ENCODE results near the gene CIDEB.
A peak's percentile ranks its signal among the peaks of the same experiment; 100 is the strongest.
"Not testable (repeated sequence)": the region's sequence is repeated elsewhere in the genome, so short reads cannot be mapped to it uniquely, and the experiment has no call there.

CIDEB gene

GRCh38 chr14:24338843-24339242 lies 31.1 kb upstream of the CIDEB start:
- H3K27ac Mint-ChIP-seq, result no peak overlapping the region

GRCh38 chr14:24337824-24338175 lies 30.0 kb upstream of the CIDEB start:
- Mint-ChIP-seq H3K27me3 (peaks cover 27% of the 10 kb centered on the region), H3K9me3 (no peaks in the 10 kb centered on the region), H3K27ac (no peak overlapping the region), H3K36me3 (ENCODE audit: low read depth) (peaks cover 6% of the 10 kb centered on the region), H3K4me3 (no peak overlapping the region), H3K4me1 (ENCODE audit: low read depth) (peaks cover 46% of the 10 kb centered on the region)

More at GRCh38 chr14:24338843-24339242, 31.1 kb upstream of the CIDEB start:
- H3K9me3 Mint-ChIP-seq, result no peaks in the 10 kb centered on the region
- H3K36me3 Mint-ChIP-seq (ENCODE audit: low read depth), result peaks cover 6% of the 10 kb centered on the region
- H3K4me1 Mint-ChIP-seq (ENCODE audit: low read depth), result peaks cover 35% of the 10 kb centered on the region
- H3K27me3 Mint-ChIP-seq, result peaks cover 24% of the 10 kb centered on the region
- peak overlapping the region; percentile 87 for H3K4me3 Mint-ChIP-seq

- Mint-ChIP-seq H3K27ac (no peak overlapping the region), H3K4me3 (no peak overlapping the region), H3K36me3 (ENCODE audit: low read depth) (peaks cover 6% of the 10 kb centered on the region), H3K4me1 (ENCODE audit: low read depth) (peaks cover 51% of the 10 kb centered on the region), H3K9me3 (no peaks in the 10 kb centered on the region), H3K27me3 (peaks cover 28% of the 10 kb centered on the region)
Measured at GRCh38 chr14:24337144-24337823, 29.5 kb upstream of the CIDEB start.

- no peak overlapping the region for H3K27ac Mint-ChIP-seq
- H3K4me1 Mint-ChIP-seq (ENCODE audit: low read depth), result peaks cover 61% of the 10 kb centered on the region
- H3K4me3 Mint-ChIP-seq, result peak overlapping the region; percentile 51
- no peaks in the 10 kb centered on the region for H3K9me3 Mint-ChIP-seq
- H3K36me3 Mint-ChIP-seq (ENCODE audit: low read depth), result peaks cover 6% of the 10 kb centered on the region
- H3K27me3 Mint-ChIP-seq, result peaks cover 27% of the 10 kb centered on the region
Measured at GRCh38 chr14:24335461-24336171, 27.8 kb upstream of the CIDEB start.

- Mint-ChIP-seq H3K4me3 (peak within 1 kb of the TSS; percentile 63), H3K4me1 (ENCODE audit: low read depth) (peaks cover 65% of the 10 kb centered on the region), H3K27me3 (peaks cover 31% of the 10 kb centered on the region), H3K27ac (no peak within 1 kb of the TSS), H3K36me3 (ENCODE audit: low read depth) (peaks cover 6% of the 10 kb centered on the region), H3K9me3 (no peaks in the 10 kb centered on the region)
Measured at GRCh38 chr14:24334431-24335291, 26.9 kb upstream of the CIDEB start, which contains the start of gene ADCY4. TSS of gene ADCY4 (minus strand) at chr14:24335071. CDS start at chr14:24334652, 419 bp downstream.

- no peaks in the 10 kb centered on the region for H3K9me3 Mint-ChIP-seq
- H3K4me1 Mint-ChIP-seq (ENCODE audit: low read depth), result peaks cover 64% of the 10 kb centered on the region
- H3K4me3 Mint-ChIP-seq, result peak overlapping the region; percentile 80
- peak overlapping the region; percentile 12 for H3K27ac Mint-ChIP-seq
- H3K27me3 Mint-ChIP-seq, result peaks cover 31% of the 10 kb centered on the region
- H3K36me3 Mint-ChIP-seq (ENCODE audit: low read depth), result peaks cover 6% of the 10 kb centered on the region
Measured at GRCh38 chr14:24332268-24332993, 24.7 kb upstream of the CIDEB start.

- H3K4me3 Mint-ChIP-seq, result peak overlapping the region; percentile 80
- H3K9me3 Mint-ChIP-seq, result no peaks in the 10 kb centered on the region
- H3K27me3 Mint-ChIP-seq, result peaks cover 31% of the 10 kb centered on the region
- H3K4me1 Mint-ChIP-seq (ENCODE audit: low read depth), result peaks cover 69% of the 10 kb centered on the region
- peaks cover 6% of the 10 kb centered on the region for H3K36me3 Mint-ChIP-seq (ENCODE audit: low read depth)
- H3K27ac Mint-ChIP-seq, result peak overlapping the region; percentile 12
Measured at GRCh38 chr14:24331731-24332267, 24.0 kb upstream of the CIDEB start.

- peaks cover 69% of the 10 kb centered on the region for H3K4me1 Mint-ChIP-seq (ENCODE audit: low read depth)
- H3K27ac Mint-ChIP-seq, result no peak overlapping the region
- peaks cover 31% of the 10 kb centered on the region for H3K27me3 Mint-ChIP-seq
- H3K36me3 Mint-ChIP-seq (ENCODE audit: low read depth), result peaks cover 2% of the 10 kb centered on the region
- H3K4me3 Mint-ChIP-seq, result no peak overlapping the region
- H3K9me3 Mint-ChIP-seq, result no peaks in the 10 kb centered on the region
Measured at GRCh38 chr14:24330973-24331674, 23.3 kb upstream of the CIDEB start.

GRCh38 chr14:24329736-24330135 lies 22.0 kb upstream of the CIDEB start:
- H3K4me3 Mint-ChIP-seq, result peak overlapping the region; percentile 8
- no peaks in the 10 kb centered on the region for H3K9me3 Mint-ChIP-seq
- H3K27ac Mint-ChIP-seq, result no peak overlapping the region
- no peaks in the 10 kb centered on the region for H3K36me3 Mint-ChIP-seq (ENCODE audit: low read depth)
- H3K27me3 Mint-ChIP-seq, result peaks cover 24% of the 10 kb centered on the region
- H3K4me1 Mint-ChIP-seq (ENCODE audit: low read depth), result peaks cover 61% of the 10 kb centered on the region

GRCh38 chr14:24329073-24329663 lies 21.4 kb upstream of the CIDEB start:
- Mint-ChIP-seq H3K27me3 (peaks cover 22% of the 10 kb centered on the region), H3K4me3 (no peak overlapping the region), H3K27ac (peak overlapping the region; percentile 36), H3K36me3 (ENCODE audit: low read depth) (no peaks in the 10 kb centered on the region), H3K4me1 (ENCODE audit: low read depth) (peaks cover 58% of the 10 kb centered on the region), H3K9me3 (no peaks in the 10 kb centered on the region)

- H3K27me3 Mint-ChIP-seq, result peaks cover 14% of the 10 kb centered on the region
- H3K4me3 Mint-ChIP-seq, result not testable (repeated sequence)
Measured at GRCh38 chr14:24327914-24328313, 20.1 kb upstream of the CIDEB start.

GRCh38 chr14:24327303-24327702 lies 19.5 kb upstream of the CIDEB start:
- Mint-ChIP-seq H3K27ac (no peak overlapping the region), H3K36me3 (ENCODE audit: low read depth) (no peaks in the 10 kb centered on the region), H3K4me1 (ENCODE audit: low read depth) (peaks cover 39% of the 10 kb centered on the region), H3K27me3 (peaks cover 10% of the 10 kb centered on the region), H3K4me3 (no peak overlapping the region), H3K9me3 (no peaks in the 10 kb centered on the region)

More at GRCh38 chr14:24327914-24328313, 20.1 kb upstream of the CIDEB start:
- not testable (repeated sequence) for H3K27ac Mint-ChIP-seq; H3K36me3 Mint-ChIP-seq (ENCODE audit: low read depth); H3K9me3 Mint-ChIP-seq
- peaks cover 45% of the 10 kb centered on the region for H3K4me1 Mint-ChIP-seq (ENCODE audit: low read depth)

GRCh38 chr14:24325963-24326362 lies 18.2 kb upstream of the CIDEB start:
- H3K4me3 Mint-ChIP-seq, result no peak overlapping the region
- H3K4me1 Mint-ChIP-seq (ENCODE audit: low read depth), result peaks cover 31% of the 10 kb centered on the region
- no peak overlapping the region for H3K27ac Mint-ChIP-seq
- no peaks in the 10 kb centered on the region for H3K9me3 Mint-ChIP-seq
- H3K27me3 Mint-ChIP-seq, result peaks cover 6% of the 10 kb centered on the region
- H3K36me3 Mint-ChIP-seq (ENCODE audit: low read depth), result no peaks in the 10 kb centered on the region

Measured in stimulated activated naive CD8-positive, alpha-beta T cell treated with anti-CD3 and anti-CD28 coated beads, Interleukin-15, Interleukin-2, amounts not matched to agents 100 ng/mL and 50 ng/mL, for 24 hours (primary cell).